D721Med (cell line): Measurements from ENCODE around the gene CDH4.

ENCODE experiments used
- DNase-seq: peaks from one replicate; pipeline ENCODE4 v3.0.0; 2011; ENCODE audit warnings: low spot score; ENCODE audit not compliant: insufficient read length
- FAIRE-seq: peaks from 2 replicates; lab custom pipeline; 2011; peaks lifted over from hg19 to GRCh38; lab: Jason Lieb, UNC
- CTCF ChIP-seq: IDR thresholded peaks from 2 replicates; pipeline ENCODE4 v1.5.1; 2012; ENCODE audit warnings: mild to moderate bottlenecking, control low read depth; ENCODE audit not compliant: insufficient read depth; ENCODE audit errors: missing control alignments

Gene CDH4

GRCh38 chr20:61916318-61916891, 664.3 kb downstream of the CDH4 start:
- DNase-seq (no peak), FAIRE-seq (no peak)
- no peak for TF ChIP-seq CTCF

GRCh38 chr20:61917474-61918145, 665.5 kb downstream of the CDH4 start:
- DNase-seq (no peak), FAIRE-seq (no peak)
- TF ChIP-seq CTCF: no peak

GRCh38 chr20:61918548-61918947, 666.5 kb downstream of the CDH4 start:
- FAIRE-seq (no peak), DNase-seq (no peak)
- no peak for TF ChIP-seq CTCF

- no peak for TF ChIP-seq CTCF
- no peak for FAIRE-seq
- DNase-seq: no peak
Observed at GRCh38 chr20:61919239-61919638, 667.2 kb downstream of the CDH4 start.

GRCh38 chr20:61919675-61920365, 667.8 kb downstream of the CDH4 start:
- TF ChIP-seq CTCF: no peak
- FAIRE-seq: no peak
- DNase-seq: no peak

- no peak for DNase-seq
- FAIRE-seq: no peak
- TF ChIP-seq CTCF: no peak
Observed at GRCh38 chr20:61922411-61922810, 670.4 kb downstream of the CDH4 start.

- no peak for FAIRE-seq
- TF ChIP-seq CTCF: no peak
- DNase-seq: no peak
Observed at GRCh38 chr20:61922936-61923335, 670.9 kb downstream of the CDH4 start.
